Measurements from ENCODE around the gene NFILZ.
A peak's percentile ranks its signal among the peaks of the same experiment; 100 is the strongest.
"Not testable (repeated sequence)": the region's sequence is repeated elsewhere in the genome, so short reads cannot be mapped to it uniquely, and the experiment has no call there.

NFILZ gene

GRCh38 chr19:8611877-8612806 lies 18.3 kb upstream of the NFILZ start:
- DNase-seq = no peak

DNA sequence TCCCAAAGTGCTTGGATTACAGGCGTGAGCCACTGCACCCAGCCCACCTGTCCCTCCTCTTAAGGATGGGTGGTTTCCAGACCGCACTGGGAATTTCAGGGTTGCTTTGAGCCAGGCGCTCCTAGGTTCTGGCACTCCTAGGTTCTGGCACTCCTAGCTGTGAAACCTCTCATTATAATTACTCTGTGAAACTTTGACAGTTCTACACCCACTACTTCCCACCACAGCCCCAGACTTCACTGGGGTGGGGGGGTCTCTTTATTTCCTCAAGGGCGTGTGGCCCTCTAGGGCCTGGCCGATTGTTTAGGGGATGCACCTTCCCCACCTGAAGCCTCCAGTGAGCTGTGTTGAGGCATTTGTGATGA lies 17.6 kb upstream of the NFILZ start:
- DNase-seq = no peak

DNA sequence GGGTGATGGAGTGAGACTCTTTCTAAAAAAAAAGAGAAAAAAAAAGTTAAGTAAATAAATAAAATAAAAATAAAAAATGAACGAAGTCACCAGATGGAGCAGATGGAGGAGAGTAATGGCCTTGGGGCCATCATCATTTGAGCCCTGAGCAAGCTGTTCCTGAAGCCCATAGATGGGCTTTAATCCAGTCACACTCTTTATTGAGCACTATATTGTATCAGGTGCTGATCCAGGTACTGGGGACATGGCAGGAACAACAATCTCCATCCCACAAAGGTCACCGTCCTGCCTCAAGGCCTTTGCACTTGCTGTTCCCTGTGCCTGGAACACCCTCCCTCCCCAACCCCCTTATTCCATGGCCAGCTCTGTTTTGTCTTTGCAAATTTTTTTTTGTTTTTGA lies 16.0 kb upstream of the NFILZ start:
- DNase-seq = no peak

DNA sequence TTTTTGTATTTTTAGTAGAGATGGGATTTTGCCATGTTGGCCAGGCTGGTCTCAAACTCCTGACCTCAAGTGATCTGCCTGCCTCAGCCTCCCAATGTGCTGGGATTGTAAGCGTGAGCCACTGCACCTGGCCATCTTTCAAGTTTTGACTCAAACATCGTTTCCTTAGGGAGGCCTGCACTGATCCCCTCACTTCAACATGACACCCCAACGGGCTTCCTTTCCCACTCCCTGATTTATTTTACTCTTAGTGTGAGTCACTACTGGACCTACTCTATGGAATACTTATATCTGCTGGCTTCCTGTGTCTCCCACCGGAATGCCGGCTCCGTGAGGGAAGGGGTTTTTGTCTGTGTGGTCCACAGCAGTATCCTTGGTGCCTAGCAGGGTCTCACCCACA lies 15.4 kb upstream of the NFILZ start:
- DNase-seq = no peak

- peak; percentile 61 for DNase-seq
These were observed 14.4 kb upstream of the NFILZ start for GRCh38 chr19:8615813-8616596.

DNA sequence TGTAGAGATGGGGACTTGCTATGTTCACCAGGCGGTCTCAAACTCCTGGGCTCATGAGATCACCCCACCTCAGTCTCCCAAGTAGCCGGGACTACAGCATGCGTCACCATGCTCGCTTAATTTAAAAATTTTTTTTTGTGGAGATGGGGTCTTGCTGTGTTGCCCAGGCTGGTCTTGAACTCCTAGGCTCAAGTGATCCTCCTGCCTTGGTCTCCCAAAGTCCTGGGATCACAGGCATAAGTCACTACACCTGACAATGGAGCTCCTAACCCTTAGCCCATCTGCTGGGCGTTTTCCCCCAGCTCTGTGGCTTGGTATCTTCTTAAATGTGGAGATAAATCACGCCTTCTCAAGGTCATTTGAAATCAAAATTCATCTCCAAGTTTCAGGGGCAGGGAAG lies 13.6 kb upstream of the NFILZ start:
- no peak for DNase-seq

GRCh38 chr19:8617325-8617724 lies 13.1 kb upstream of the NFILZ start:
- DNase-seq = not testable (repeated sequence)

DNA sequence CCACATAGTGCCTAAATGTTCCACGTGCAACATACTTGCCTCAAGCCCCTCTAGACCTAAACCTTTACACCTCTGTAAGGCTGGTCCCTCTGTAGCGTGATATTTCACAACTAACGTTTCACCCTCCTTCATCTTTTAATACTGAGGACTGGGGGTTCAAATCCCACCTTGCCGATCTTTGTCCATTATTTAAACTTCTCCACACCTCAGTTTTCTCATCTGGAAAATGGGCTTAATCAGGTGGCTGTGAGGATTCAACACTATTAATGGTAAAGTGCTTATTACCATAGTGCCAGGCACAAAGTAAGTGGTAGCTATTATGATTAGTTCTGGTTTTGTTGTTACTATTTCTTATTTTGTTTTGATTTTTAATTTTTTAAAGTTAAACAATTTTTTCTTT lies 12.4 kb upstream of the NFILZ start:
- DNase-seq = no peak

- no peak for DNase-seq
These were observed 11.7 kb upstream of the NFILZ start for GRCh38 chr19:8618751-8619150.

DNA sequence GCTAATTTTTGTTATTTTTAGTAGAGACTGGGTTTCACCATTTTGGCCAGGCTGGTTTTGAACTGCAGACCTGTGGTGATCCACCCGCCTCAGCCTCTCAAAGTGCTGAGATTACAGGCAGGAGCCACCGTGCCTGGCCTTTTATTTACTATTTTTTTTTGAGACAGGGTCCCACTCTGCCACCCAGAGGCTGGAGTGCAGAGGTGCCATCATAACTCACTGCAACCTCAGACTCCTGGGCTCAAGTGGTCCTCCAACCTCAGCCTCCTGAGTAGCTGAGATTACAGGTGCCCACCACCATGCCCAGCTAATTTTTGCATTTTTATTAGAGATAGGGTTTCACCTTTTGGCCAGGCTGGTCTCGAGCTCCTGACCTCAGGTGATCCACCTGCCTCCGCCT lies 7.5 kb upstream of the NFILZ start:
- DNase-seq = not testable (repeated sequence)

- DNase-seq = no peak
These were observed 3.6 kb upstream of the NFILZ start for GRCh38 chr19:8626842-8627241.

DNA sequence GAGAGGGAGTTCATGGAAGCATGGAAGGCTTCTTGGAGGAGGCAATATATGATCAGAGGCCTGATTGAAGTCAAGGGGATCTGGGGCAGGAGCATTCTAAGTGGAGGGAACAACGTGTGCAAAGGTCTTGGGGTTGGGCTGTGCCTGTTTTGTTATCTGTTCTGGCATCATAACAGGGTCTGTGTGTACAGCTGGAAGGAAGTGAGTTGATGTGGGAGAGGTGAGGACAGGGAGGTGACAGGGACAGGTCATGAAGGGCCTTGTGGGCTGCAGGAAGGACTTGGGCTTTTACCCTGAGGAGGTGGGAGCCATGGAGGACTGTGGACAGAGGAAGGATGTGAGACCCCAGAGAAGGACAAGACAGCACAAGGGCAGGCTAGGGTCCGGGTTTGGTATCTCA lies 1.2 kb upstream of the NFILZ start:
- DNase-seq = no peak

DNA sequence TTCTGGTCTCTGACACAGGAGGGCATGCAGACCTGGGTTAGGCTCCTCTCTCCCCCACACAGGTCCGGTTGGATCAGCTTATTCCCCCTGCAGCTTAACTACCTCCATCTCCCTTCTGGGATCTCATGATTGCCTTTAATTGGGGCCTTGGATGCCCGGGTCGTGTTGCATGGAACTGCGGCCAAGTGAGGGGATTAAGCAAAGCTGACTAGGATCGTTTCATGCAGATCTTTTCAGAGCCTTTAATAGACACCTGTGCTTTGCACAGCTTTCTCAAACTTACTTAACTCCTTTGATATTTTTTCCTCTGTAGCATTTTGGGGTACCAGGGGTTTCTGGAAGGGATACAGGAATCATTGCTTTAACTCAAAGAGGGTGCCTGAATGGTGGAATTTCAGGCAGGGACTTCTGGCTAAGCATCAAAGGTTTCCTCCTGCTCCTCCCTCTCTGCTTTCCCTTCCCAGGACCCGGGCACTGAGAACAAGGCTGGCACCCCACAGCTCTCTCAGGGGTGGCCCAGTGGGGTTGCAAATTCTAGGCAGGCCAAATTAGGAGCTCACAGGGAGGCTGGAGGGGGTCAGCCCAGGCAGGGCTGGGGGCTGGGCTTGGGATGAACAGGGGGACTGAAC lies 477 bp downstream of the NFILZ start:
- no peak for DNase-seq

GRCh38 chr19:8631425-8631819 lies 989 bp downstream of the NFILZ start:
- DNase-seq = no peak

DNA sequence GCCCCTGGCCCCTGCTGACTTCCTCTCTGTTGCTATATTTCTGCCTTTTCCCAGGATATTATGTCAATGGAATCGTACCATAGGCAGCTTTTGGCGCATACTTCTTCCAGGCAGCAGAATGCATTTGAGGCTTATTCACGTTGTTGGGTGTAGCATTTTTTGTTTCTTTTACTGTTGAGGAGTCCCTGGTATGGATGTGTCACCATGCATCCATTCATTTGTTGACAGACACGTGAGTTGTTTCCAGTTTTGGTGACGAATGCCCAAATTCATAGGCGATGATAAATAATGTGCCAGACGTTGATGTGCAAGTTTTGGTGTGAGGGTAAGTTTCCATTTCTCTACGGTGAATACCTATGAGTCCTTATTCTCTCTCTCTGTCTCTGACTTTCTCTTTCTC lies 5.0 kb downstream of the NFILZ start:
- DNase-seq = no peak

GRCh38 chr19:8637070-8637469 lies 6.6 kb downstream of the NFILZ start:
- not testable (repeated sequence) for DNase-seq

GRCh38 chr19:8638078-8638619 lies 7.7 kb downstream of the NFILZ start:
- no peak for DNase-seq

DNA sequence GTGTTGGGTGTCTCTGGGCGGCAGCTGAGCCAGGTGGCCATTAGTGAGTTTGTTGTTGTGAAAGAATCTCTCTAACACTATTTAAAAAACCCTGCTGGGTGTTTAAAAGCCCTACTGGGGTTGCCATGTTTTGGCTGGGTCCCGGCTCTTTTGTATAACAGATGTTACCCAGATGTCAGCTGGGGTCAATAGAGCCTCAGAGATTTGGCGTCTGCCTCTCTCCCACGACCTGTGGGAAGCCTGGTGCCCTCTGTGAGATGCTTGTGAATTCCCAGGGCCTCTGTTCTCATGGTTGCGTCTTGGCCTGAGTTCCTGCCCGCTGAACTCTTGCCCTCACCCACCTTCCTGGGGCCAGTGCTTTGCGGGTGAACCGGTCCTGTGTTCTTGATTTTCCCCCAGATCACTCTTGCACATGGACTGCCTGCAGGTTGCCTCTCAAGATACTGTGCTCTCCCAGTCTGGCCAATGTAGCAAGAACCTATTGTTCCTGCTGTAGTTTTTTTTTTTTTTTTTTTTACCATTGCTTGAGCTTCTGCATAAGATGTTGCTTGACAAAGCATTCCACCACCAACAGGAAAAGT lies 9.5 kb downstream of the NFILZ start:
- DNase-seq = no peak

DNA sequence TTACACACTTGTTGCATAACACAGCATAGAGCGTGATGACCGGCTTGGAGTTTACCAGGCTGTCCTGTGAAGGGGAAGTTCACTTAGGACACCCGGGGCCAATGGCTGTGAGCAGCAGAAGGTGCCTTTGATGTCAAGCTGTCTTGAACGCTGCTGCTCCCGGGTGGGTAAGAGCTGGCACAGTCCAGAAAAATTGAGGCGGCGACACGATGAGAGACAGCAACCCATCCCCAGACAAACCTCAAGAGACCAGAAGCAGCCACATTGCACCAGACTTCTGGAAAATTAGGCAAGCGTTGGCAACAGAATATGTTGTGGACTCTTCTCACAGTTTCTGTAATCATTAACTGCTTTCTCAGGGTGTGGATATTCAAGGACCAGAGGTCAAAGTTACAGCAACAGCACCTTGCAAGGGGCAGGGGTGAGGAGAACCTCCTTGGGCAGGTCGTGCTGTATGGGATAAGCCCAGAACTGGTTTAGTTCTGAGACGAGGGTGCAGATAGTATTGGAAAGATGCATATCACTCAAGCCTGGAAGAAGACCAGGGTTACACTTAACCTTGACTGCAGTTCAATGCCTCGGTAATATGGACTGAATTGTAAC lies 10.1 kb downstream of the NFILZ start:
- DNase-seq = no peak

DNA sequence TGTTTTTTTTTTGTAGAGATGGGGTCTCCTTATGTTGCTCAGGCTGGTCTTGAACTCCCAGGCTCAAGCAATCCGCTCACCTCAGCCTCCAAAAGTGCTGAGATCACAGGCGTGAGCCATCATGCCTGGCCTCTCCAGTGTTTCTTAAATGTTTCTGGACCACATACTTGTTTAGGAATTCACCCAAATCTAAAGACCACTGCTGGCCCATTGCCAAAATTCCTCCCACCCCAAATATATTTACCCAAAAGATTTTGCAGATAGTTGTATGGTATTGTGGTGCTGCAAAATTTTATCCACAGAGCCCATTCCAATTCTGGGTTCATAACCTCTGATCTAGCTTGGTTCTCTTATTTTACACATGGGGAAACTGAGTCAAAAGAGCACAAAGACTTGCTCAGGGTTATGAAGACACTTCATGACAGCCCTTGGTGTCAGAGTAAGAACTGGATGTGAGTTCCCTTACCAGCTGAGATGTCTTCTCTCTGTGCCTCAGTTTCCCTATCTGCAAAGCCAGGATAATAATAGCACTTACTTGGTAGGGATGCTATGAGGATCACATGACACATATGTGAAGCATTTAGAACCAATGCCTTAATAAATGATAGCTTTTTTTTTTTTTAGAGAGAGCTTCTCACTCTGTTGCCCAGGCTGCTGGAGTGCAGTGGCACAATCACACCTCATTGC lies 10.9 kb downstream of the NFILZ start:
- no peak for DNase-seq

GRCh38 chr19:8641908-8642547 lies 11.6 kb downstream of the NFILZ start:
- peak; percentile 34 for DNase-seq

Data from activated CD4-positive, alpha-beta T cell treated with anti-CD3 and anti-CD28 coated beads, Interleukin-10, Interleukin-2, amounts not matched to agents 100 ng/mL and 50 ng/mL, durations not matched to agents 16 hours and 8 hours (primary cell).